Thoracic aorta (tissue), 2 donors: ENCODE results near the gene EVPL. TPM values are rescaled to one million over a fixed set of nuclear protein-coding genes. Genes with fewer than 3 reads are reported as not detected.
A peak's percentile ranks its signal among the peaks of the same experiment; 100 is the strongest.

ENCODE experiments used
- ATAC-seq: fragments of 150-250 bp; one replicate; pipeline ENCODE4 v1.8.0; 2017; ENCODE audit warnings: low read depth; ENCODE audit not compliant: insufficient number of reproducible peaks, low FRiP score
- DNase-seq: peaks from one replicate; pipeline ENCODE4 v3.0.0-alpha.2; 2020; ENCODE audit warnings: low spot score
- H3K27ac ChIP-seq, 2 donors: fragments of 200-600 bp; sonication (generic); 1 replicate in 1 of 2; 2 replicates in 1 of 2; pipeline ENCODE4 v1.5.1; 2016; ENCODE audit warnings: mild to moderate bottlenecking in 2 of 2, moderate library complexity in 2 of 2
- H3K27me3 ChIP-seq: fragments of 200-600 bp; sonication (generic); replicated peaks from 2 replicates; pipeline ENCODE4 v1.6.0; 2016; ENCODE audit warnings: mild to moderate bottlenecking; ENCODE audit not compliant: insufficient read depth
- H3K36me3 ChIP-seq: fragments of 200-600 bp; sonication (generic); one replicate; pipeline ENCODE4 v1.5.1; 2016
- H3K4me1 ChIP-seq, 2 donors: fragments of 200-600 bp; sonication (generic); 1 replicate in 1 of 2; 2 replicates in 1 of 2; pipeline versions ENCODE4 v1.5.1 to v1.6.0; 2016; ENCODE audit warnings: low read depth in 2 of 2, mild to moderate bottlenecking in 1 of 2; ENCODE audit not compliant: control insufficient read depth in 1 of 2
- H3K4me3 ChIP-seq: fragments of 200-600 bp; sonication (generic); 2 replicates; pipeline ENCODE4 v1.5.1; 2016; ENCODE audit warnings: mild to moderate bottlenecking
- H3K9me3 ChIP-seq: fragments of 200-600 bp; sonication (generic); 2 replicates; pipeline ENCODE4 v1.5.1; 2016
- total RNA-seq, 2 donors: library from RNA; depleted of rRNA; stranded (reverse); fragments of >200 nt; gene quantifications; one replicate each; pipeline versions ENCODE4 v1.1.0 to v1.2.3, GENCODE V29; 2016
- TF ChIP-seq, protein P1 (sequence below): fragments of 200-600 bp; sonication (generic); IDR thresholded peaks from one replicate; pipeline ENCODE4 v1.5.1; 2019; ENCODE audit warnings: antibody characterized with exemption

Gene EVPL
- total RNA-seq, 2 donors from 2014 or later: 1.4 to 1.6 TPM

GRCh38 chr17:75985986-75986385, 41.1 kb downstream of the EVPL start:
- H3K27me3 ChIP-seq: no peaks in the 10 kb centered on the region
- H3K4me1 ChIP-seq: no peaks in the 10 kb centered on the region
- H3K4me3 ChIP-seq: no peak overlapping the region
- H3K27ac ChIP-seq: no peak overlapping the region
- DNase-seq (no peak), ATAC-seq (no peak)
- TF ChIP-seq, protein P1, sequence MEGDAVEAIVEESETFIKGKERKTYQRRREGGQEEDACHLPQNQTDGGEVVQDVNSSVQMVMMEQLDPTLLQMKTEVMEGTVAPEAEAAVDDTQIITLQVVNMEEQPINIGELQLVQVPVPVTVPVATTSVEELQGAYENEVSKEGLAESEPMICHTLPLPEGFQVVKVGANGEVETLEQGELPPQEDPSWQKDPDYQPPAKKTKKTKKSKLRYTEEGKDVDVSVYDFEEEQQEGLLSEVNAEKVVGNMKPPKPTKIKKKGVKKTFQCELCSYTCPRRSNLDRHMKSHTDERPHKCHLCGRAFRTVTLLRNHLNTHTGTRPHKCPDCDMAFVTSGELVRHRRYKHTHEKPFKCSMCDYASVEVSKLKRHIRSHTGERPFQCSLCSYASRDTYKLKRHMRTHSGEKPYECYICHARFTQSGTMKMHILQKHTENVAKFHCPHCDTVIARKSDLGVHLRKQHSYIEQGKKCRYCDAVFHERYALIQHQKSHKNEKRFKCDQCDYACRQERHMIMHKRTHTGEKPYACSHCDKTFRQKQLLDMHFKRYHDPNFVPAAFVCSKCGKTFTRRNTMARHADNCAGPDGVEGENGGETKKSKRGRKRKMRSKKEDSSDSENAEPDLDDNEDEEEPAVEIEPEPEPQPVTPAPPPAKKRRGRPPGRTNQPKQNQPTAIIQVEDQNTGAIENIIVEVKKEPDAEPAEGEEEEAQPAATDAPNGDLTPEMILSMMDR: no peak
- no peaks in the 10 kb centered on the region for H3K9me3 ChIP-seq
- H3K36me3 ChIP-seq: no peaks in the 10 kb centered on the region

DNA sequence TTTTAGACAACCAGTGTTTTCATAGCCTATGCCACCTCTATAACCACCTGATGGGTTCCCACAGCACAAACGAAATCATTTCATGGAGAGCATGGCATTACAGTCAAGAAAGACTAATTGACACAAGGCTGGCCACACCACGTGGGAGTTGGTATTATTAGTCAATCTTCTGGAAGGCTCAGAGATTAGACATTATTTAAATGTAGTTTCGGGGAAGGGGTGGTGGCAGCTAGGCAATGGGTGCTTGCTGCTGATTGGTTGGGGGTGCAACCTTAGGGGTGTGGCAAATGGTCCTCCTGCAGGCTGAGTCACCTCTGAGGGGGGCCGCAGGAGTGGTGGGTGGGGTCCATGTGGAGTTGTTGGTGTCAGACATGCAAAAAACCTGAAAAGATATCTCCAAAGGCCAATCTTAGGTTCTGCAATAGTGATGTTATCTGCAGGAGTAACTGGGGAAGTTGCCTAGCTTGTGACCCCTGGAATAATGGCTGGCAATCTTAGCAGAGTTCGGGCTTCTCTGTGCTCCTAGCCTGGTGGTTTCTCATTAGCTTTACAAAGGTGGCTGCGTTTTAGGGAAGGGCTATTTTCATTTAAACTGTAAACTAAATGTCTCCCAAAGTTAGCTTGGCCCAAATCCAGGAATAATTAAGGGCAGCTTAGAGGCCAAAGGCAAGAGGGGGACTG, 43.5 kb downstream of the EVPL start:
- no peaks in the 10 kb centered on the region for H3K36me3 ChIP-seq
- ATAC-seq (no peak), DNase-seq (no peak)
- H3K9me3 ChIP-seq: no peaks in the 10 kb centered on the region
- no peaks in the 10 kb centered on the region for H3K27me3 ChIP-seq
- H3K27ac ChIP-seq: no peak overlapping the region
- H3K4me3 ChIP-seq: no peak overlapping the region
- peaks cover 4 to 8% of the 10 kb centered on the region in 2 donors for H3K4me1 ChIP-seq
- TF ChIP-seq, protein P1: no peak

GRCh38 chr17:75981019-75981615, 46.0 kb downstream of the EVPL start:
- ATAC-seq: no peak
- H3K27ac ChIP-seq: no peak overlapping the region
- H3K4me1 ChIP-seq: peaks cover 19 to 30% of the 10 kb centered on the region in 2 donors
- H3K4me3 ChIP-seq: no peak overlapping the region
- no peaks in the 10 kb centered on the region for H3K27me3 ChIP-seq
- TF ChIP-seq, protein P1: no peak
- no peaks in the 10 kb centered on the region for H3K9me3 ChIP-seq
- DNase-seq: no peak
- H3K36me3 ChIP-seq: no peaks in the 10 kb centered on the region

DNA sequence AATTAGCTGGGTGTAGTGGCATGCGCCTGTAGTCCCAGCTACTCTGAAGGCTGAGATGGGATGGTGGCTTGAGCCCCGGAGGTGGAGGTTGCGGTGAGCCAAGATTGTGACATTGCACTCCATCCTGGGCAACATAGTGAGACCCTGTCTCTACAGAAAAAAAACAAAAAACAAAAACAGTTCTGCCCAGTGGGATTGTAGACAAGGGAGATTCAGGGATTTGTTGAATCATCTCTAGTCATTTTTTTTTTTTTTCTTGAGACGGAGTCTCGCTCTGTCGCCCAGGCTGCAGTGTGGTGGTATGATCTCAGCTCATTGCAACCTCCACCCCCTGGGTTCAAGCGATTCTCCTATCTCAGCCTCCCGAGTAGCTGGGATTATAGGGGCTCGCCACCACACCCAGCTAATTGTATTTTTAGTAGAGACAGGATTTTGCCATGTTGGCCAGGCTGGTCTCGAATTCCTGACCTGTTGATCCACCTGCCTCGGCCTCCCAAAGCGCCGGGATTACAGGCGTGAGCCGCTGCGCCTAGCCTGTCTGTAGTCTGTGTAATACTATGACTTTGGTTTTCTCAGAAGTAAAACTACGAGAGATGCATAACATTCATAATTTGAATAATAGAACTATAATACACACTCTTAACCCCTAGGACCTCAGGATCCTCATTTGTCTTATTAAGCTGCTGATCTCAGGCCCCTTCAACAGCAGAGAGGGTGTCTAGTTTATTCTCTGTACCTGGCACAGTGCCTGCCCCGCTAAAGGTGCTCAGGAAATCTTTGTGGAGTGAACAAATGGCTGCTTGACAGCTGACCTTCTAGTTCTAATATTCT, 46.7 kb downstream of the EVPL start:
- Histone ChIP-seq H3K36me3 (no peaks in the 10 kb centered on the region), H3K4me1 (peaks cover 19 to 36% of the 10 kb centered on the region in 2 donors), H3K4me3 (peak overlapping the region; percentile 84), H3K9me3 (no peaks in the 10 kb centered on the region), H3K27me3 (no peaks in the 10 kb centered on the region), H3K27ac (peak overlapping the region; percentile 99)
- DNase-seq (no peak), ATAC-seq (no peak)
- TF ChIP-seq, protein P1: no peak

DNA sequence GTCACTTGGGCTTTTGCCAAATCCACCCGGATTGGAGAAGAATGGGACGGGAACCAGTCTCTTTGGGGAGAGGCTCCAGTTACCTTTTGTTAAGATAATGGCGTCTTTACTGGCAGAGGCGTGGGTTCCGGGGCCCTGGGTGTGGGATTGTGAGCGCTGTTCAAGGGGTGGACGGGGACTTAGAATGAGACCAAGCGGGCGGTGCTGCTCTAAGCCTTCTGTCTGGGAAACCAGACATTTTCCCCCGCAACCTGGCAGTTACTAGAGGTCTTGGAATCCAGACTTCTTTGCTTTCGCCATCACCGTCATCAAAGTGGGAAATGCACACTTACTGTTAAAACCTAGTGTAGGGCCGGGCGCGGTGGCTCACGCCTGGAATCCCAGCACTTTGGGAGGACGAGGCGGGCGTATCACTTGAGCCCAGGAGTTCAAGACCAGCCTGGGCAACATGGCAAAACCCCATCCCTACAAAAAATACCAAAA, 47.4 kb downstream of the EVPL start:
- Histone ChIP-seq H3K36me3 (no peaks in the 10 kb centered on the region), H3K4me3 (peak overlapping the region; percentile 84), H3K27me3 (no peaks in the 10 kb centered on the region), H3K4me1 (peaks cover 19 to 36% of the 10 kb centered on the region in 2 donors), H3K9me3 (no peaks in the 10 kb centered on the region), H3K27ac (peak overlapping the region; percentile 99)
- TF ChIP-seq, protein P1: no peak
- DNase-seq (no peak), ATAC-seq (peak; percentile 27)
